CMK (cell line): ENCODE data around the gene CRKL.
"Not testable (repeated sequence)": the region's sequence is repeated elsewhere in the genome, so short reads cannot be mapped to it uniquely, and the experiment has no call there.

Source experiments
- DNase-seq: peaks from one replicate; pipeline ENCODE4 v3.0.0-alpha.2; 2010; ENCODE audit warnings: low read depth

CRKL gene

DNA sequence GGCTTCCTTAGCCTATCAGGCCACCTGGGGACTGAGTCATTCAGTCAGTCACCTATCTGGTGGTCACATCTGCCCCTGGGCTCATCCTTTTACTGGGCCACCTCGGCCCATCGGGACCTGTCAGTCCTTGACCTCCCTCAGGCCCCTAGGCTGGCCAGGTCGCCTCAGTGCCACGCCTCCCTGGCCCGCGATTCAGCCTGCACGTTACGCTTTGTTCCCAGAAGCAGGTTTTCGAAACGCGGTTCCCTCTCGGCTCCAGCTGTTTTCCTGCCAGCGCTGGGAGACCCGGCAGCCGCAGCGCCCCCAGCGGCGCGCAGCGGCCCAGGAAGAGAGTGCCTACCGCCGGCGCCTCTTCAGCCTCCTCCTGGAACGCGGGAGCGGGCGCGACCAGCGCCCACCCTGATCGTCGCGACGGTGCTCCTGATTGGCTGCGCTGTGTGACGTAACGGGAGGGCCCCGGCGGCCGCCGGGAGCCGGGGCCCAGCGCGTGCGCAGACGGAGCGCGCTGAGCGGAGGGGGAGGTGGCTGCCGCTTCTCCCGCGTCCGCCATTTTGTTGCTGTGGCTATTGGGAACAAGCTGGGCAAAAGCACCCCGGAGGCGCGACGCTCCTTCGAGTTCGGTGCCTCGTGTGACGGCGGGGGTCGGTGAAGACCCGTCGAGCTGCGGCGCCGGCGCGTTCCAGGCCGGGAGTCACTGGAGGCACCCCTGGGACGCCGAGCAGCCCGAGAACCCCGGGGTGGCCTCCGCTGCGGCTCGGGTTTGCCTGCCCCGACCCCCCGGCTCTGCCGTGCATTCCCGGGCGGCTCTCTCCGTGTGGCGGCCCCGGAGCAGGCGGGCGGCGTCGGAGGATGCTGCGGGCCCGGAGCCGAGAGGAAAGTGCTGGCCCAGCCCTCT, at the start of gene CRKL:
Gene CRKL (plus strand): TSS at position 492 of the 895 bp plus-strand sequence. CDS start 528 bp downstream, outside the sequence.
- peak; percentile 90 for DNase-seq

DNA sequence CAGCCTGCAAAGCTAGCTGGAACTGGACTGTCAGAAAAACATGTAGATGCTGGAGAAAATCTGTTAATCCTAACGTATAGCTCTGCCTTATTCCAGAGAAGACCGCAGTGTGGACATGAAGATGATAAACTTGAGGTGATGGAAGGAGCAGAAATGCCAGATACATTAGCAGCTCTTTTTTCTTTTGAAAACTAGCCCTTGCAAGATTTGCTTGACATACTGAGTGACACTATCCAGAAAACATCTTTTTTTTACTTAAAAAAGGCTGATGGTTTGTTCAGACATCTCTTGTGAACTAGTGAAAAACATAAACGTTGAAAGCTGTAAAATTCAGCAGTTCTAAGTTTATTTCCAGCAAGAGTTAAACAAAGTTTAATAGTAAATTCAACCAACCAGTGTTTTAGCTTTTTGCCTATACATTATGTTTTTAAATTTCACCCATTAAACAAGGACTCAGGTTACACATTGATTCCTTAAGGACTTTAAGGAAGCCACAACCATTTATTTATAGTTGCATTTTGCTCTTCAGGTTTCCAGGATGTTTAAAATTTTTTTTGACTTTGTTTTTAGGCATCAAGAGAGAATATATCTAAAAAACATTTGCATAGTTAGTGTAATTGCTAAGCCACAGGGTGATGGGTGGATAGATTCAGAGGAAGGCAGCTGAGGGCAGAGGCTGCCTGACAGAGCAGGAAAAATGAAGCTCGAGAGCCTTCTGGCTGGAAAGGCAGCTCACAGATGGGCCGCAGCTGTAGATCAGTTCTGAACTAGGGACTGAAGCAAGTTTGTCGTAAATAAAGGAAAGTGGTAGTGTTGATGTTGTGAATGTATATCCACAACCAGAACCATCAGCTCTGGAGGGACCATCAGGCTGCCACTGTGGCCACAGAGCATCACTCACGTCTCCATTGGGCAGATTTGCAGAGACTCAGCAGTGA, 48.9 kb upstream of the CRKL start:
- no peak for DNase-seq

GRCh38 chr22:20869234-20869633, 48.0 kb upstream of the CRKL start:
- DNase-seq: no peak

DNA sequence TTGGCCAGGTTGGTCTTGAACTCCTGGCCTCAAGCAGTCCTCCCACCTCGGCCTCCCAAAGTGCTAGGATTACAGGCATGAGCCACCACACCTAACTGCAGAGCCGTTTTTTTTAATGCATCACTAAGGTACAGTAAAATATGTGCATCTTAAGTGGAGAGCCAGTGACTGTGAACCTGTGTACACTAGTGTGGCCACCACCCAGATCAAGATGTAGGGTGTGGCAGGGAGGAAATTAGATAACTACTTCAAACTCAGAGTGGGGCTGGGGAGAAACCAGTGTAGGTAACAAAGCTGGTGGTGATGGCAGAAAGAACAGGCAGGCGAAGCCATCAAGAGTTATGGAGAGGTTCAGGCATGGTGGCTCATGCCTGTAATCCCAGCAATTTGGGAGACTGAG, 44.0 kb upstream of the CRKL start:
- no peak for DNase-seq

DNA sequence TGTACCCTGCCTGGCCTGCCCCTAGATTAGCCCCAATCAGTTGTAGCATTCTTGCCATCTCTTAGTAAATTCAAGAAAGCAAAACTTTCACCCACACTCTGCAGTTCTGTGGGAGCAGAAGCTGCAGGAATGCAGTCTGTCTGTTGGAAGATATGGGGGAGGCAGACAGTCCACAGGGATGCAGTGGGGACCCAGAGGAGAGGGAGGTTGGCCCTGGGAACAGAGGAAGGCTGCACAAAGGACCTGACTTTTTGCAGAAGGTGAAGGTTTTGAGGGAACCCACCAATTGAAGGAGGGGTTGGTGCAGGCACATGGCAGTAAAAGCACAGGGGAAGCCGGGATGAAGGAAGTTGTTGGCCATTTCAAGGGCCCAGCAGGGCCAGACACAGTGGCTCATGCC, 41.9 kb upstream of the CRKL start:
- DNase-seq: no peak

DNA sequence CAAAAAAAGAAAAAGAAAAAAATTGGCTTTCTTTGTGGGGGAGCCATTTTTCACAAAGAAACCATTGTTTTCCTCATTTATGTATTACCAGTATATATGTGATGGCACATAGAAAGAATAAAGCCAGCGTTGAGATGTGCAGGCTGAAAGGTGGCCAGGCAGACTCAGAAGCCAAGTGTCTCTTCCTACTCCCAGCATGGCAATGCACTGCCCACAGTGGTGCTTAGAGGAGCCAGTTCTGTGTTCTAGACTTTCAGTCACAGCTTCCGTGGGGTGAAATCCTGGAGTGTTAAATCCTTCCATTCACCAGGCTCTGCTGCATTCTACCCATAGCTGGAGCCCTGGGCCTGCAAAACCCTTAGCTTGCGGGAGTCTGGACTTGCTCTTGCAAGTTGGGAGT, 39.5 kb upstream of the CRKL start:
- no peak for DNase-seq

DNA sequence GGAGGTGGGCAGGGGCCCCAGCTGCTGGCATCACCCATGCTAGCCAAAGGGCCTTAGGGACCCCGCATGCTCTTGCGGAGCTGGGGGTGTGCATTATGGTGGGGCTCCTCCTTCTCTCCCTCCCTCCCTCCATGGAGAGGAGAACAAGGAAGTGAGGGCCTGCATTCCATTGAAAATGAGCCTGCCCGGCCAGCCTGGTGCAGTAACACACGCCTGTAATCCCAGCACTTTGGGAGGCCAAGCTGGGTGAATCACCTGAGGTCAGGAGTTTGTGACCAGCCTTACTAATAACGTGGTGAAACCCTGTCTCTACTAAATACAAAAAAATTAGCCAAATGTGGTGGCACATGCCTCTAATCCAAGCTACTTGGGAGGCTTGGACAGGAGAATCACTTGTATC, 36.0 kb upstream of the CRKL start:
- no peak for DNase-seq

GRCh38 chr22:20881869-20882815, 35.1 kb upstream of the CRKL start:
- no peak for DNase-seq

DNA sequence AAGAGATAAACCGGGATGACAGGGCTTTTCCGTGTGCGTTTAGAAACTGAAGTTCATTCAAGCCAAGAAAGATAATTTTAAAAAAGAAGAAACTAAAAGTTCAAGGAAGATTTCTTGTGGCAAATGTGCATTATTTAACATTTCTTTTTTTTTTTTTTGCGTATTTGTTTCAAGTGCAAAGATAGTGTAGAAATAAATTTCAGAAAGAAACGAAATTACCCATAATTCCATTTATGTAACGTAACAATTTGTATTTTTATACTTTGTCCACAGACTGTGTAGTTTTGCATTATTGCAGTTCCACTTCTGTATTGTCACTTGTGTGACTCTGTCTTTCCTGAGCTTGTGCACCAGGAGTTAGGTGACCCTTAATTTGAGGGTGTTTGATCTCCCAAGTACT, 34.4 kb upstream of the CRKL start:
- DNase-seq: no peak

DNA sequence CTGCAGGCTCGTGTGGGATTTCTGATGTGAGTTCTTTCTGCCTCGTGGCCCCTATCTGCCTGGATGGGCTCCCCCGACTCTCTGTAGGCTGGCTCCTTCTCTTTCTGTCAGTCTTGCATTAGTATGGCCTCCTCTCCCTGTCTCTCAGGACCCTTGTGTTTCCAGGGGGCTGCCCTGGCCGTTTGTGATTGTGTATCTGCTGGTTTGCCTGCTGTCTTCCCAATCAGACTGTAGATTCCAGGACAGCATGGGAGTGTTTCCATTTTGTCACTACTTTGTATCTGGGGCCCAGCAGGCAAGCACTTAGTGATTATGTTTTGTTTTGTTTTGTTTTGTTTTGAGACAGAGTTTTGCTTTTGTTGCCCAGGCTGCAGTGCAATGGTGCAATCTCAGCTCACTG, 32.8 kb upstream of the CRKL start:
- no peak for DNase-seq

DNA sequence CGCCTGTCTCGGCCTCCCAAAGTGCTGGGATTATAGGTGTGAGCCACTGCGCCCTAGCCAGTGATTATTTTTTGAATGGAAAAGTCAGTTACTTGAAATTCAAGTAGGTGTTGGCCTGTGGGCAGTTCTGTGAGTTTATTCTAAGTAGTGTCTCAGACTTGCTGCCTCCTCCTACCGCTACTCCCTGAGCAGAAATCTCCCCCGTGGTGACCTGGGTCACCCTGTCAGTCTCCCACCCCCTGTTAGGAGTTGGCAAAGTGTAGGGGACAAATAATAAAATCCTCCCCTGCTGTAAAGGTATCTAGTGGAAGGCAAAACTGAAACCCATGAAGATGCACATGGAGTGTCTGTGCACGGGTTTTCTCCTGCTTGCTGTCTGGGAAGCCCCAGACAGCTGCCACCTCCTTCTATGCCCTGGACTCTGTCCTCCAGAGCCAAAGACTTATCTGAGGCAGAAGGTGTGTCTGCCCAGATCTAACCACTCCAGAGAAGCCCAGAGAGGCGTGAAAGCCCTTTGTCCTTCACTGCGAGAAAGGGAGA, 32.1 kb upstream of the CRKL start:
- no peak for DNase-seq

DNA sequence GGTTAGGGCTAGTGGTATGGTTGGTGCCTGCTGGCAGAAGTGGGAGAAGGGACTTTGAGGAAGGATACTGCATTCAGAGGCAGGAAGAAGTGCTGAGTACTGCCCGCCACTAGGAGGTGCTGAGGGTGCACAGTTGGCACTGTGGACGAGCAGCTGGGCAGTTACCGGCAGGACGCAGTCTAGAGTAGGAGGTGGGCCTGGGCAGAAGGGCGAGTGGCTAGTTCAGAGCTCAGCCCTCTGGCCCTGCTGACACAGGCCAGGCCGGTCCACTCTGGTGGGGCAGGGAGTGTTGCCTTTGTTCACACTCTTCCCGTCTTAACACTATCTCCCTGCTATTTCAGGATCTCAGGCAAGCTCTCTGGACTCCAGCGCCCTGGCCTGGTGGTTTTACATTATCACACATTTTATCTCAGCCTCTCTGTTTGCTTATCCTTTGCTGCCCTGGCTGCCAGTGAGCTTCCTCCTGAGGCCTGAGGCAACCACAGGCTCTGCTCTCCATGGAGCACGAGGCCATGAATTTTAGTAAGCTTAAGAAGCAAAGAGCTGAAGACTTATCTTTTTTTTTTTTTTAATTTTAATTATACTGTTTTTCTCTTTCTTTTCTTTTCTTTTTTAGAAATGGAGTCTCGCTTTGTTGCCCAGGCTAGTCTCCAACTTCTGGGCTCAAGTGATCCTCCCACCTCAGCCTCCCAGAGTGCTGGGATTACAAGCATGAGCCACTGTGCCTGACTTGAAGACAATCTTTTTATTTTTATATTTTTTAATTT, 31.5 kb upstream of the CRKL start:
- peak; percentile 63 for DNase-seq

DNA sequence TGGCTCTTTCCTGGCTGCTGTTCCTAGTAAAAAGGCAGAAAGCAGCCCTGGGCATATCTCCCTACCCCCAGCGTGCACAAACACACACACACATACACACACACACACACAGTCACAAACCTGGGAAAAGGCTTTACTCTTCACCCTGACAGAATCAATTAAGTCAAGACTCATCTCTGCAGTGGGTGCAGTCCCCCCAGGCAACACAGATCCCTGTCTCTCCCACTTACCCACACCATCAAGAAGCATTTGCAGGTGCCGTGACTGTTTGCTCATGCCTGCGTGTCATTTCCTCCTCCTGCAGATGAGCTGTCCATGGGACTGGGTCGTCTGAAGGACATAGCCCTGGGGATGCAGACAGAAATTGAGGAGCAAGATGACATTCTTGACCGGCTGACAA, 29.8 kb upstream of the CRKL start:
- no peak for DNase-seq

DNA sequence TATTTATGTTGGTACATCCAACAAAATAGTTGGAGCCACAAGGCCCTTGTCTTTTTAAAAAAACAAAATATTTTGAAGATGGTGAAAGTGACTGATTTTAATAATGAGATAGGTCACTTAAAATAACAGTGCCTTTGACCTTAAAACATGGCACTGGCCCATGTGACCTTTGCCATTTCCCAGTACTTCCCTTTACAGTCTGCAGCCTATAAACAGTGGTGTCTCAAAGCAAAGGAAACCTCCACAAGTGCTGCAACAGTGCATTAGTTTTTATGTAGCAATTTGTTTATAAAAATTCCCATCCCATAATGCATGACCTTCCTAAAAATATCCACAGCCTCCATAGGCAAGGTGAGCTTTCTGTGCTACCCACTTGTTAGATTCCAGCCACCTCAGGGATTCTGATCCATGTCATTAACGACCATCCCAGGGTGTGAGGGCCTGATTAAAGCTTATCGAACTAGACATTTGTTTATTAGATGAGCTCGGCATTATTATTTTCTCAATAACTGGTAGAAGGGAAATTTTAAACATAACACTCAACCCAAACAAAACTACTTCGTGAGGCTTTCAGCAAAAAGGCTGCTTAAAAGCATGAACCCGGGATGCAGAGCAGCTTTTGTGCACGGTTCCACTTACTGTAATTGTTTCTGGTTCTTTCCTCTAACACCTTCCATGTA, 28.0 kb upstream of the CRKL start:
- DNase-seq: no peak

DNA sequence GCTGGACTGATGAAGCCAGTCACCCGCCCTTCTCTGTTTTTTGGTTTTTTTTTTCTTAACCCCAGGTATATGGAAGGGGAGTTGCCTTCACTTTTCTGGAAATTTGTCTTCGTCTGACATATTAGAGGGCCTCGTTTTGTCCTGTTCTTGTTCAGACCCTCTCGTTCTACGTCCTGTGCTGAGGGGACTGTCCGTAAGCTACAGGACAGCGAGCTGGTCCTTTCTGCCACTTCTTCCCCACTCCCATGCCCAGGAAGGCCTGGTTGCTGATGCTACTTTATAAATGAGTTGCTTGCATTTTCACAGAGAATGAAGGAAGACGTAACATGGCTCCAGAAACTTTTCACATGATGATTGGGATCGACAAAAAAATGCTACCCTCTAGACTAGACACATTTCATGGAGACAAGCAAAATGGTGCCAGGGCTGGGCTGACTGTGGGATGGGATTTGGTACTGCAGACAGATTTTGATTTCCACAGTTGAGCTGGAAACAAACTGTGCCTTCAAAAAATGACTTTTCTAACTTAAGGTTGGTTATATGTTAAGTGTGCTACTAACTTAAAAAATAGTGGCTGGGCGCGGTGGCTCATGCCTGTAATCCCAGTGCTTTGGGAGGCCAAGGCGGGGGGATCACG, 27.2 kb upstream of the CRKL start:
- no peak for DNase-seq

GRCh38 chr22:20890975-20891374, 26.2 kb upstream of the CRKL start:
- DNase-seq: no peak

DNA sequence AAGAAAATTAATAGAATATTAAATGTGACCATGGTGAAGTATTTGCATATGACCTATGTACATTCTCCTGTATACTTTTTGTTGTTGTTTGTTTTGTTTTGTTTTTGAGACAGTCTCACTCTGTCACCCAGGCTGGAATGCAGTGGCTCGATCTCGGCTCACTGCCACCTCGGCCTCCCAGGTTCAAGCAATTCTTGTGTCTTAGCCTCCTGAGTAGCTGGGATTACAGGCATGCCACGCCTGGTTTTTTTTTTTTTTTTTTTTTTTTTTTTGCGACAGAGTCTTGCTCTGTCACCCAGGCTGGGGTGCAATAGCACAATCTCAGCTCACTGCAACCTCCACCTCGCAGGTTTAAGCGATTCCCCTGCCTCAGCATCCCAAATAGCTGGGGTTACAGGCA, 19.5 kb upstream of the CRKL start:
- not testable (repeated sequence) for DNase-seq

DNA sequence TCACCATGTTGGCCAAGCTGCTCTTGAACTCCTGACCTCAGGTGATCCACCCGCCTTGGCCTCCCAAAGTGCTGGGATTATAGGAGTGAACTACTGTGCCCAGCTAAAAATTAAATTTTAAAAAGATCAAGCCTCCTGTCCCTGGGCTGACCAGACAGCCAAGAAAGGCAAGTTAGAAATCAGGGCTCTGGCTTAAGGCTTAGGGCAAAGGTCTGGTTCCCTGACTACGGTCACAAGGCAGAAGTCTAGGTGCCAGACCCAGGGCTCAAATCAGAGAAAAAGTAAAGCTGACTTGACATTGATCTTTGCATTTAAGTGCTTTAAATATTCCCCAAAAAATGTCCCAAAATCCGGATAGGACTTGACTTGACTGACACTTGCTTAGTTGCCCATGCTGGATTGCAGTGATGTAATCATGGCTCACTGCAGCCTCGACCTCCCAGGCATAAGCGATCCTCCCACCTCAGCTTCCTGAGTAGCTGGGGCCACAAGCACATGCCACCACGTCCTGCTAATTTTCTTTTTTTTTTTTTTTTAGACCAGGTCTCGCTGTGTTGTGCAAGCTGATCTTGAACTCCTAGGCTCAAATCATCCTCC, 17.3 kb upstream of the CRKL start:
- DNase-seq: no peak
